Neuronal stem cell (in vitro differentiated cells): ENCODE results near the gene CLASP1.

ENCODE experiments used
- DNase-seq: peaks from one replicate; pipeline ENCODE4 v3.0.0-alpha.2; 2013; ENCODE audit warnings: low spot score
- H2AFZ ChIP-seq: one replicate; pipeline ENCODE4 v1.6.1; 2013; ENCODE audit warnings: mild to moderate bottlenecking, low read length, inconsistent platforms
- H2AK5ac ChIP-seq: 2 replicates; pipeline ENCODE4 v1.6.1; 2013; ENCODE audit warnings: low read depth, mild to moderate bottlenecking, inconsistent platforms, low read length, moderate library complexity, mixed read lengths
- H2BK120ac ChIP-seq: 2 replicates; pipeline ENCODE4 v1.6.1; 2013; ENCODE audit warnings: low read depth, mild to moderate bottlenecking, inconsistent platforms, low read length, moderate library complexity, mixed read lengths
- H2BK12ac ChIP-seq: one replicate; pipeline ENCODE4 v1.6.1; 2013; ENCODE audit warnings: low read length, inconsistent platforms
- H2BK15ac ChIP-seq: 2 replicates; pipeline ENCODE4 v1.6.1; 2013; ENCODE audit warnings: mild to moderate bottlenecking, low read length, inconsistent platforms, mixed read lengths
- H2BK5ac ChIP-seq: one replicate; pipeline ENCODE4 v1.6.1; 2013; ENCODE audit warnings: inconsistent platforms, mild to moderate bottlenecking, low read length, moderate library complexity
- H3K14ac ChIP-seq: one replicate; pipeline ENCODE4 v1.6.1; 2013; ENCODE audit warnings: low read length, inconsistent platforms
- H3K18ac ChIP-seq: 2 replicates; pipeline ENCODE4 v1.6.1; 2013; ENCODE audit warnings: low read length, inconsistent platforms
- H3K23ac ChIP-seq: 2 replicates; pipeline ENCODE4 v1.6.1; 2013; ENCODE audit warnings: low read depth, mild to moderate bottlenecking, mixed read lengths, low read length, inconsistent platforms; ENCODE audit not compliant: poor library complexity
- H3K27ac ChIP-seq: replicated peaks from 3 replicates; pipeline ENCODE4 v1.5.1; 2013; ENCODE audit warnings: low read length, inconsistent platforms
- H3K27me3 ChIP-seq, 3 experiments: 2 replicates each; pipeline ENCODE4 v1.6.1; 2013; ENCODE audit warnings: low read length in 3 of 3, mild to moderate bottlenecking in 2 of 3, inconsistent platforms in 1 of 3, low read depth in 1 of 3, mixed read lengths in 1 of 3, moderate library complexity in 1 of 3; ENCODE audit not compliant: control insufficient read depth in 3 of 3, insufficient read depth in 3 of 3
- H3K36me3 ChIP-seq, 2 donors: replicated peaks in 1 of 2; 2 replicates each; pipeline ENCODE4 v1.6.1; 2013; ENCODE audit warnings: low read length in 2 of 2; ENCODE audit not compliant: control insufficient read depth in 2 of 2, insufficient read depth in 2 of 2
- H3K4ac ChIP-seq: 2 replicates; pipeline ENCODE4 v1.6.1; 2013; ENCODE audit warnings: inconsistent platforms, mild to moderate bottlenecking, low read length, moderate library complexity
- H3K4me1 ChIP-seq, 2 donors: 1 replicate in 1 of 2; 2 replicates in 1 of 2; pipeline ENCODE4 v1.6.1; 2013; ENCODE audit warnings: low read length in 2 of 2, low read depth in 1 of 2; ENCODE audit not compliant: control insufficient read depth in 2 of 2, insufficient read depth in 1 of 2
- H3K4me2 ChIP-seq: one replicate; pipeline ENCODE4 v1.6.1; 2013; ENCODE audit warnings: mild to moderate bottlenecking, low read length, inconsistent platforms; ENCODE audit not compliant: insufficient read depth, poor library complexity, severe bottlenecking
- H3K4me3 ChIP-seq, 2 donors: 2 replicates each; pipeline ENCODE4 v1.5.1; 2013; ENCODE audit warnings: low read length in 2 of 2, mild to moderate bottlenecking in 2 of 2, inconsistent platforms in 1 of 2, moderate library complexity in 1 of 2
- H3K79me1 ChIP-seq: one replicate; pipeline ENCODE4 v1.6.1; 2013; ENCODE audit warnings: low read depth, mild to moderate bottlenecking, inconsistent platforms, low read length, moderate library complexity
- H3K9ac ChIP-seq: one replicate; pipeline ENCODE4 v1.6.1; 2013; ENCODE audit warnings: mild to moderate bottlenecking, low read depth, low read length, inconsistent platforms; ENCODE audit not compliant: poor library complexity
- H3K9me3 ChIP-seq, 2 donors: replicated peaks in 1 of 2; 2 replicates each; pipeline versions ENCODE3 to v1.6.1; 2013; ENCODE audit warnings: low read length in 2 of 2, mild to moderate bottlenecking in 2 of 2, inconsistent platforms in 1 of 2, low read depth in 1 of 2, mixed read lengths in 1 of 2, moderate library complexity in 1 of 2; ENCODE audit not compliant: control insufficient read depth in 2 of 2, insufficient read depth in 1 of 2
- H4K8ac ChIP-seq: one replicate; pipeline ENCODE4 v1.6.1; 2013; ENCODE audit warnings: low read depth, mild to moderate bottlenecking, inconsistent platforms, low read length, moderate library complexity
- H4K91ac ChIP-seq: one replicate; pipeline ENCODE4 v1.6.1; 2013; ENCODE audit warnings: low read length, low read depth, mild to moderate bottlenecking, inconsistent platforms; ENCODE audit not compliant: poor library complexity
- WGBS, 2 donors: extraction: QIAGEN DNeasy Blood & Tissue Kit; methylation state at CpG; one replicate each; pipeline ENCODE4 v1.1.7; 2013; ENCODE audit warnings: missing lambda C conversion rate in 2 of 2, mixed read lengths in 1 of 2; ENCODE audit not compliant: insufficient read length in 2 of 2, insufficient replicate concordance in 1 of 2; ENCODE audit errors: extremely low coverage in 2 of 2; 5-methylcytosine and 5-hydroxymethylcytosine counted together

The CLASP1 gene

DNA sequence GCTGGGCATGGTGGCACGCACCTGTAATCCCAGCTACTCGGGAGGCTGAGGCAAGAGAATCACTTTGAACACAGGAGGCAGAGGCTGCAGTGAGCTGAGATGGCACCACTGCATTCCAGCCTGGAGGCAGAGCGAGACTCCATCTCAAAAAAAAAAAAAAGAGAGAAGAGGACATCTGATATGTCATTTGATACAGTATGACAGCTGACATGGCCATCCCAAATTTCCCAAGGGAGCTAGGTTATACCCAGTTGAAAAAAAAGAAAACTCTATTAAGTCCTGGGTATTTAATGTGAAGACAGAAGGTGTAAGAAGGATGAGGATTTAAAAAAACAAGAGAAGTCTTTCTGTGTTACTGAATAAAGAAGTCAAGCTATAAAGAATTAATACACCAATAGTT, 23.3 kb downstream of the CLASP1 start:
- Histone ChIP-seq H2BK15ac (no peak overlapping the region), H3K27ac (no peak overlapping the region), H3K4me2 (no peak overlapping the region), H3K9ac (no peak overlapping the region), H4K91ac (no peak overlapping the region), H3K4me3 (no peak overlapping the region), H3K14ac (no peak overlapping the region), H3K79me1 (peaks cover 4% of the 10 kb centered on the region), H3K9me3 (peaks cover 0 to 26% of the 10 kb centered on the region in 2 donors), H2BK5ac (no peak overlapping the region), H2AFZ (no peak overlapping the region), H2BK120ac (no peak overlapping the region), H3K23ac (no peak overlapping the region), H3K4ac (no peak overlapping the region), H2BK12ac (no peak overlapping the region), H3K36me3 (peaks cover 0 to 30% of the 10 kb centered on the region in 2 donors), H4K8ac (no peak overlapping the region), H3K4me1 (no peaks in the 10 kb centered on the region), H3K27me3 (no peaks in the 10 kb centered on the region), H2AK5ac (no peak overlapping the region), H3K18ac (no peak overlapping the region)
- DNase-seq: no peak
- no CpG with 5 or more reads among the region's 3 CpGs for whole genome bisulfite sequencing, 2 donors

DNA sequence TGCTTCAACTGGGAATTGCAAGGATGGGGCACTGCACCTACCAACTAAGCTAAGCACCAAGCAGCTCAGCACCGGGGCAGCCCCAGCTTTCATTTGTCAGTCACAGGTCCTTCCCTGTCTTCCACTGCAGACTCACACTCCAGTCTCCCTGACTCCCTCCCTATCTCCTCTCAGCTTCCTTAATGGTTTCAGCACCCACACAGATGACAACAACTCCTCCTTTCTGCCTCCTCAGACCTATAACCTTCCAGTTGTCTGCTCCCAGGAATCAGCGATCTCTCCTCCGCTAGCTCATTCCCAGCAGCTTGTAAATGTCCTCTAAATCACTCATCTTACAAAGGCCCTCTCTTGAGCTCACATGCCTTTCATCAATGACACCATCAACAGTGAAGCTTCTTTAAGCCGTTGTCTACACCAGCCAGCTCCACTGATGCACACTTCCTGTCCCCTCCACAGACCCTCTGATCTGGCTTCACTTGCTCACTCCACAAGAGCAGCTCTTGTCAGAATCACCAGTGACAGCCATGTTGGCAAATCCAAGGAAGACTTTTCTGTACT, 32.1 kb downstream of the CLASP1 start:
- no peak overlapping the region for H3K4me2 ChIP-seq

DNA sequence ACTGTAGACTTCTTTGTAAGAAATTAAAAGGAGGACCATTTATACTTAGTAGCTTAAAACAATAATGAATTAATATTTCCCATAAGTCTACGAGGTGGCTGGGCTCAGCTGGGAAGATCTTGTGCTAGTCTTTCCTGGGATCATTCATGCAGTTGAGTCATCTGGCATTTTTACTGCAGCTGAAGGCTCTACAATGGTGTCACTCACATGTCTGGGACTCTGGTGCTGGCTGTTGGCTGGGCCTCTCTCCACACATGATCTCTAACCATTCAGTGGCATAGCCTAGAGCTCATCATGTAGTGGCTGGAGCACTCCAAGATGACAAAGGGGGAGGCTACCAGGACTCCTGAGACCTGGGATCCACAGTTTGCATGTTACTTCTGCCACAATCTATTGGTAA, 35.5 kb downstream of the CLASP1 start:
- H2BK12ac ChIP-seq: no peak overlapping the region
- peaks cover 0 to 15% of the 10 kb centered on the region in 2 donors for H3K36me3 ChIP-seq
- no peak overlapping the region for H2AK5ac ChIP-seq
- no peaks in the 10 kb centered on the region for H3K27me3 ChIP-seq
- H3K27ac ChIP-seq: no peak overlapping the region
- H3K9ac ChIP-seq: no peak overlapping the region
- WGBS, 2 donors: no CpG with 5 or more reads among the region's 1 CpG
- H4K8ac ChIP-seq: no peak overlapping the region
- no peak overlapping the region for H2BK5ac ChIP-seq
- no peak overlapping the region for H2AFZ ChIP-seq
- H3K79me1 ChIP-seq: peaks cover 1% of the 10 kb centered on the region
- H2BK15ac ChIP-seq: no peak overlapping the region
- H3K4me2 ChIP-seq: no peak overlapping the region
- H3K14ac ChIP-seq: no peak overlapping the region
- no peak overlapping the region for H3K4ac ChIP-seq
- H3K9me3 ChIP-seq: no peaks in the 10 kb centered on the region
- H2BK120ac ChIP-seq: no peak overlapping the region
- H3K4me1 ChIP-seq: peaks cover 8 to 10% of the 10 kb centered on the region in 2 donors
- no peak overlapping the region for H4K91ac ChIP-seq
- H3K23ac ChIP-seq: no peak overlapping the region
- H3K4me3 ChIP-seq: no peak overlapping the region
- H3K18ac ChIP-seq: no peak overlapping the region
- no peak for DNase-seq

More for the DNA sequence above, 32.1 kb downstream of the CLASP1 start:
- Histone ChIP-seq H3K18ac (peak overlapping the region; percentile 15), H4K8ac (no peak overlapping the region), H3K36me3 (peaks cover 0 to 33% of the 10 kb centered on the region in 2 donors), H3K14ac (no peak overlapping the region), H3K27ac (no peak overlapping the region), H3K4ac (no peak overlapping the region), H3K23ac (no peak overlapping the region), H3K4me1 (peaks cover 8 to 10% of the 10 kb centered on the region in 2 donors), H2AK5ac (no peak overlapping the region), H3K9me3 (no peaks in the 10 kb centered on the region), H2BK12ac (no peak overlapping the region), H2BK120ac (no peak overlapping the region), H2AFZ (no peak overlapping the region), H3K27me3 (no peaks in the 10 kb centered on the region), H2BK5ac (no peak overlapping the region), H4K91ac (no peak overlapping the region), H2BK15ac (no peak overlapping the region), H3K9ac (no peak overlapping the region), H3K4me3 (no peak overlapping the region), H3K79me1 (no peaks in the 10 kb centered on the region)
- no CpG with 5 or more reads among the region's 4 CpGs for WGBS, 2 donors
- DNase-seq: no peak

DNA sequence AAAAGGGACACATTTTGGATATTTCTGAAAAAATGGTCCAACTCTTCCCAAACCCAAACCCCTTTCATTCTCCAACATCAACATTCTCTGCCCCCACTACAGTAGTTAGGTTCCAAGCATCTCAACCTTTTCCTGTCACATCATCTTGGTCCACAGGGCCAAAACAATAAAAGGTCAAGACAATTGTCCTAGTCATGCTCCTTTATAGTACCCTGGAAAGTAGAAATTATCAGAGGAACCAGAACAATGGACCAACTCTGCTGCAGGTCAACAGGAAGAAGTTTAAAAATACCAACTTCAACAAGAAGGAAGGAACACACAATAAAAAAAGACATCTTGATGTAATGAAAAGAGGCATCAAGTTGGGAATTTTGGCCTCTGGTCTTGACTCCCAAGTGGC, 36.1 kb downstream of the CLASP1 start:
- Histone ChIP-seq H3K4ac (no peak overlapping the region), H2AFZ (no peak overlapping the region), H3K9me3 (peaks cover 0 to 1% of the 10 kb centered on the region in 2 donors), H4K91ac (no peak overlapping the region), H3K4me1 (peaks cover 8 to 10% of the 10 kb centered on the region in 2 donors), H3K36me3 (peaks cover 0 to 15% of the 10 kb centered on the region in 2 donors), H3K18ac (no peak overlapping the region), H3K9ac (no peak overlapping the region), H4K8ac (no peak overlapping the region), H2BK12ac (no peak overlapping the region), H3K27ac (no peak overlapping the region), H3K27me3 (no peaks in the 10 kb centered on the region), H2BK120ac (no peak overlapping the region), H3K4me3 (no peak overlapping the region), H3K14ac (no peak overlapping the region), H2BK15ac (no peak overlapping the region), H2AK5ac (no peak overlapping the region), H3K23ac (no peak overlapping the region), H3K79me1 (peaks cover 3% of the 10 kb centered on the region), H2BK5ac (no peak overlapping the region), H3K4me2 (no peak overlapping the region)
- no peak for DNase-seq
